Type B pancreatic cell (in vitro differentiated cells): Measurements from ENCODE around the gene HHAT. TPM values are rescaled to one million over a fixed set of nuclear protein-coding genes. Genes with fewer than 3 reads are reported as not detected.

Experiments
- DNase-seq: peaks from one replicate; pipeline ENCODE4 v3.0.0; 2021; ENCODE audit warnings: mixed read lengths; ENCODE audit not compliant: unreplicated experiment; ENCODE audit errors: extremely low spot score
- H3K27ac Mint-ChIP-seq: 2 replicates; pipeline ENCODE4 v1.8.0; 2021; ENCODE audit warnings: mild to moderate bottlenecking, mixed read lengths
- H3K27me3 Mint-ChIP-seq: 2 replicates; pipeline ENCODE4 v1.8.0; 2021; ENCODE audit warnings: mixed read lengths
- H3K36me3 Mint-ChIP-seq: 2 replicates; pipeline ENCODE4 v1.8.0; 2021; ENCODE audit warnings: mixed read lengths
- H3K4me1 Mint-ChIP-seq: one replicate; pipeline ENCODE4 v1.8.0; 2021; ENCODE audit warnings: mixed read lengths; ENCODE audit not compliant: unreplicated experiment
- H3K4me3 Mint-ChIP-seq: 2 replicates; pipeline ENCODE4 v1.8.0; 2021; ENCODE audit warnings: mild to moderate bottlenecking, mixed read lengths
- H3K9me3 Mint-ChIP-seq: 2 replicates; pipeline ENCODE4 v1.8.0; 2021; ENCODE audit warnings: mixed read lengths
- total RNA-seq: library from RNA; stranded (reverse); gene quantifications from 2 replicates; pipeline ENCODE4 v1.2.1, GENCODE V29; 2021; ENCODE audit warnings: low replicate concordance
- TF ChIP-seq, protein P1 (sequence below): fragments of 200-600 bp; sonication (generic); conservative IDR thresholded peaks from 2 replicates; pipeline ENCODE4 v1.5.0; 2021; ENCODE audit warnings: antibody characterized with exemption, mild to moderate bottlenecking

HHAT gene
- total RNA-seq, 1 donor from 2014 or later = 9.0 TPM

DNA sequence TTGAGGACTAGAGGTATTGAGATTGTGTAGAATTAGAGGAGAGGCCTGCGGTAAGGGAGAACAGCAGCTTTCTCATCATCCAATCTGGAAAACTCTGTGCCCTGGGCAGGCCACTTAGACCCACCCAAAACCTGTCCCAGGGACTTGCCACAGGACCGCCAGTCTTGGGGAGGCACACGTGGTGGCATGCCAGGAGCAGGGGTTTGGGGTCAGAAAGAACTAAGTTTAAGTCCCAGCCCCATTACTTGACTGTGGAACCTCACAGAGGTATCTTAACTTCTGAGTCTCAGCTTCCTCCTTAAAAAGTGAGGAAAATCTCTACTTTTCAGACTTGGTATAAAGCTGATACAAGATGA is 356.6 kb downstream of the HHAT start:
- no peaks in the 10 kb centered on the region for H3K27me3 Mint-ChIP-seq
- H3K4me1 Mint-ChIP-seq = no peaks in the 10 kb centered on the region
- no peak overlapping the region for H3K4me3 Mint-ChIP-seq
- DNase-seq = no peak
- no peaks in the 10 kb centered on the region for H3K36me3 Mint-ChIP-seq
- no peaks in the 10 kb centered on the region for H3K9me3 Mint-ChIP-seq
- H3K27ac Mint-ChIP-seq = no peak overlapping the region
- TF ChIP-seq, protein P1, sequence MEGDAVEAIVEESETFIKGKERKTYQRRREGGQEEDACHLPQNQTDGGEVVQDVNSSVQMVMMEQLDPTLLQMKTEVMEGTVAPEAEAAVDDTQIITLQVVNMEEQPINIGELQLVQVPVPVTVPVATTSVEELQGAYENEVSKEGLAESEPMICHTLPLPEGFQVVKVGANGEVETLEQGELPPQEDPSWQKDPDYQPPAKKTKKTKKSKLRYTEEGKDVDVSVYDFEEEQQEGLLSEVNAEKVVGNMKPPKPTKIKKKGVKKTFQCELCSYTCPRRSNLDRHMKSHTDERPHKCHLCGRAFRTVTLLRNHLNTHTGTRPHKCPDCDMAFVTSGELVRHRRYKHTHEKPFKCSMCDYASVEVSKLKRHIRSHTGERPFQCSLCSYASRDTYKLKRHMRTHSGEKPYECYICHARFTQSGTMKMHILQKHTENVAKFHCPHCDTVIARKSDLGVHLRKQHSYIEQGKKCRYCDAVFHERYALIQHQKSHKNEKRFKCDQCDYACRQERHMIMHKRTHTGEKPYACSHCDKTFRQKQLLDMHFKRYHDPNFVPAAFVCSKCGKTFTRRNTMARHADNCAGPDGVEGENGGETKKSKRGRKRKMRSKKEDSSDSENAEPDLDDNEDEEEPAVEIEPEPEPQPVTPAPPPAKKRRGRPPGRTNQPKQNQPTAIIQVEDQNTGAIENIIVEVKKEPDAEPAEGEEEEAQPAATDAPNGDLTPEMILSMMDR = no peak

DNA sequence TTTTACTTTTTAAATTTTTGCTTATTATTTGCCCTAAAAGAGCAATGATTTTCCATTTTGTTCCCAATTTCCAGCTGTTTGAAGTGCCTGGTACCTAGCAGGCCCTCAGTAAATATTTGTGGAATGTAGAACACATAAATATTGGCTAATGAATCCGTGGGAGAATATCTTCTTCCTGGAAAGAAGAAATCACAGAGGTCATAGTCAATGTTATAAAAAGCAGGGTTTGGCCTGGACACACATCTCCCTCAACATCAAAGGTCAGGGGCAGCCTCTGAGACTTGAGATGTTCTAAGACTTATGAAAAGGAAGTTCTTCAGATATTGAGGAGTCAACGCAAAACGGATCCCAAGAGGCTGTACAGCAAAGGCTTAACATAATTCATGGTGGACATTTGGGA is 358.1 kb downstream of the HHAT start:
- H3K27ac Mint-ChIP-seq = no peak overlapping the region
- no peak overlapping the region for H3K4me3 Mint-ChIP-seq
- H3K36me3 Mint-ChIP-seq = no peaks in the 10 kb centered on the region
- H3K9me3 Mint-ChIP-seq = no peaks in the 10 kb centered on the region
- H3K27me3 Mint-ChIP-seq = no peaks in the 10 kb centered on the region
- TF ChIP-seq, protein P1 = no peak
- H3K4me1 Mint-ChIP-seq = peaks cover 9% of the 10 kb centered on the region
- no peak for DNase-seq

DNA sequence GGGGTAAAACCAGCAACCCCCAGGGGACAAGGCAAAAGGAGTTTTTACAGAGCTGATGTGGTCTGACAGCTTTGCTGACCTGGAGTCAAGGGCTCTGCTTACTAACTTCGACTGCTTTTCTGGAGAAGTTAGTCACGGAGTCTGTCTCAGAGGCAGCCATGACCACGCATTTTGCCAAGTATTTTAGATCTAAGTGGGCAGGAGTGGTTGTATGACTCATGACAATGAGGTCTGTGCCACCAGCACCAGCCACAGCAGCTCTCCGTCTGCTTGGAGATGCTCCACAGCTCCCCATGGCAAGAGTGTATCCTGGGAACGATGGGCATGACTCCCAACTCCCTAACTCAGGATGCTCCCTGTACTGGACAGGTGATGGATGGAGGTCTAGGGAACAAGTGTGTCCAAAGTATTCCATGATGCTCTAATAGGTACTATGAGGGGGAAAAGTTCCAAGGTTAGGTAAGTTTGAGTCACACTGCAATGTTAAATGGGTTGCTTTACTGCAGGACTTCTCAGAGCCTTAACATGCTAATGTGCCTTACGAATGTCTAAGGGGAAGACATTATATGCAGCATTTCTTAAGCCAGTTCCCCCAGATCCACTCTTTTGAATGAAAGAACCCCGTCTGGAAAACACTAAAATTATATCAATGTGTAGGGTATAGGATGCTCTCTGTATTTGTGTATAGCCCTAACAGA is 359.0 kb downstream of the HHAT start:
- Mint-ChIP-seq H3K27ac (no peak overlapping the region), H3K36me3 (no peaks in the 10 kb centered on the region), H3K4me1 (peaks cover 9% of the 10 kb centered on the region), H3K4me3 (no peak overlapping the region), H3K27me3 (no peaks in the 10 kb centered on the region), H3K9me3 (no peaks in the 10 kb centered on the region)
- TF ChIP-seq, protein P1 = no peak
- DNase-seq = no peak

DNA sequence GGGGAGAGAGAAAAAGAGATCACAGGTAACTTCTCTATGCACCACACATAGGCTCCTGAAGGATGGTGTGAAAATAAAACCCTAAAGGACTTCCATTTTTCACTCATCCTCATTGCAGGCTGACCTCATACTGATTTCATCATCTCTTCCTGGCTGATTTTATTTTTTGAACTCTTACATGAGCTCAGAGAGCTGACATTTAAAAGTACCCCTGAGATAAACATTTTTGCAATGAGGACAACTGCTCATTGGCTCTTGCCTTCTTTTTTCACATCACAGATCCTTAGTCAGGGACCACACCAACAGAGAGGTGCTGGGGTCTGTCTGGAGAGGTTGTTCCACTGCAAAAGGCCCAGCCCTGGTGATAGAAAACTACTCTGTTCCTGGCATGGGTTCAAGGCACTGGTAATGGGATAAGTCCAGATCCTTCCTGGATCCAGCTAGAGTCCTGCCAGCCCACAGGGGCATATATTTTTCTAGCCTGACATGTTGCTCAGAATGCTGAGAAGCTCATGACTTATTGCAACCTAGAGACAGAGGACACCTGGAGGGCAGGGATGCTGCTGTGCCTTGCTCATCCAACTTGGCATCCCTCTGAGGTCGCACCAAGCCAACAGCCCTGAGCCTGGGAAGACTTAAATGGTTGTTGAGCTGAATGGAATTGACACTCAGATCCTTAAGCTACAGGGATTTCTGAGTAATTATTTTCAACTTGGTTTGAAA is 360.0 kb downstream of the HHAT start:
- DNase-seq = no peak
- Mint-ChIP-seq H3K27me3 (no peaks in the 10 kb centered on the region), H3K9me3 (no peaks in the 10 kb centered on the region), H3K27ac (no peak overlapping the region), H3K36me3 (no peaks in the 10 kb centered on the region), H3K4me1 (peaks cover 9% of the 10 kb centered on the region), H3K4me3 (no peak overlapping the region)
- TF ChIP-seq, protein P1 = no peak

DNA sequence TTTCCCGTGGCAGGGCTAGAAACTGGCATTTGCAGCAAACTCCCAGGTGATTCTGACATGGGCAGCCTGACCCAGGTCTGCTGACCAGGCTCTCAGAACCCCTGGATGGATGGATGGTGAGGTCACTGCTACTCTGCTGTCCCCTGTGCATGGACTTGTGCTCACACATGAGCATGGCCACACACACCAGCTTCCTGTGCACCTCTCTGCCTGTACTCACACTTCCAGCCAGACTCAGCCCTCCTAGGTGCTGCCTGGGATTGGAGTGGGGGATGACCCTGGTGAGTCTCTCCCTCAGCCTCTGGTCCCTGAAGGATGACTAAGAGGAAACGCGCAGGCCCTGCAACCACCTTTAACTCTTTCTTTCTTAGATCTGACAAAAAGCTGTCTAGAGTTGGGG is 361.1 kb downstream of the HHAT start:
- Mint-ChIP-seq H3K27me3 (no peaks in the 10 kb centered on the region), H3K9me3 (no peaks in the 10 kb centered on the region), H3K4me1 (peaks cover 9% of the 10 kb centered on the region), H3K4me3 (no peak overlapping the region), H3K27ac (no peak overlapping the region), H3K36me3 (no peaks in the 10 kb centered on the region)
- no peak for DNase-seq
- TF ChIP-seq, protein P1 = no peak
